ENCODE data around the gene INSL4. TPM values are rescaled to one million over a fixed set of nuclear protein-coding genes. Genes with fewer than 3 reads are reported as not detected.

The INSL4 gene
- total and polyA plus RNA-seq, 10 of the 15 experiments (the other 5 are each of a cell fraction or from before 2014, with no cell fraction given) = 0.03 TPM; not detected in 9

DNA sequence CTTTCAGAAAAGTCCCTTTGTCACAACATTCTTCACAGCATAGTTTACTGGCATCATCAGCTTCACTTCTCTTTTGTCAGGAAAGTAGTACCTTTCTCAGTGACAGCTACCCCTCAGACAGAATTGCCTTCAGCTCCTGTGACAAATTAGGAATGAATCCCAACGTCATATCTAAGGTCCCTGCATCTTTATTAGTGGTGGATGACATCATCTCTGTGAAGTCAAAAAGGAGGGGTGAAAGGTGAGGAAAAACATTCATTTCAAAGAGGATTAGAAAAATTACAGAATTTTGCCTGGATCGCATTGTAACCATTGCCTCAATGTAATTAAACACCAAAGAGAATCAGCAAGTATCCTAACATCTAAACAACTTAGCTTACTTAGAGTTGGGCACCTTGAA, 37.9 kb upstream of the INSL4 start:
- no peak for TF ChIP-seq NRF1 (conservative IDR thresholded peaks at IDR 0.05; ENCODE audit: low read depth, low read length)
- no peak for TF ChIP-seq MTA2 (IDR thresholded peaks at IDR 0.05; ENCODE audit: low read depth)
- no peak for TF ChIP-seq CHD1 (IDR thresholded peaks at IDR 0.05; ENCODE audit: low read depth, low read length)
- TF ChIP-seq, protein P1, sequence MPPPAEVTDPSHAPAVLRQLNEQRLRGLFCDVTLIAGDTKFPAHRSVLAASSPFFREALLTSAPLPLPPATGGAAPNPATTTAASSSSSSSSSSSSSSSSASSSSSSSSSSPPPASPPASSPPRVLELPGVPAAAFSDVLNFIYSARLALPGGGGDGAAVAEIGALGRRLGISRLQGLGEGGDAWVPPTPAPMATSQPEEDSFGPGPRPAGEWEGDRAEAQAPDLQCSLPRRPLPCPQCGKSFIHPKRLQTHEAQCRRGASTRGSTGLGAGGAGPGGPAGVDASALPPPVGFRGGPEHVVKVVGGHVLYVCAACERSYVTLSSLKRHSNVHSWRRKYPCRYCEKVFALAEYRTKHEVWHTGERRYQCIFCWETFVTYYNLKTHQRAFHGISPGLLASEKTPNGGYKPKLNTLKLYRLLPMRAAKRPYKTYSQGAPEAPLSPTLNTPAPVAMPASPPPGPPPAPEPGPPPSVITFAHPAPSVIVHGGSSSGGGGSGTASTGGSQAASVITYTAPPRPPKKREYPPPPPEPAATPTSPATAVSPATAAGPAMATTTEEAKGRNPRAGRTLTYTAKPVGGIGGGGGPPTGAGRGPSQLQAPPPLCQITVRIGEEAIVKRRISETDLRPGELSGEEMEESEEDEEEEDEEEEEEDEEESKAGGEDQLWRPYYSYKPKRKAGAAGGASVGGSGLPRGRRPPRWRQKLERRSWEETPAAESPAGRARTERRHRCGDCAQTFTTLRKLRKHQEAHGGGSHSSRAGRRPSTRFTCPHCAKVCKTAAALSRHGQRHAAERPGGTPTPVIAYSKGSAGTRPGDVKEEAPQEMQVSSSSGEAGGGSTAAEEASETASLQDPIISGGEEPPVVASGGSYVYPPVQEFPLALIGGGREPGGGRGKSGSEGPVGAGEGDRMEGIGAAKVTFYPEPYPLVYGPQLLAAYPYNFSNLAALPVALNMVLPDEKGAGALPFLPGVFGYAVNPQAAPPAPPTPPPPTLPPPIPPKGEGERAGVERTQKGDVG (CRISPR knock-in tag; IDR thresholded peaks at IDR 0.05) = no peak
- TF ChIP-seq ETV6 (conservative IDR thresholded peaks at IDR 0.05 in 1 of 2, IDR thresholded peaks at IDR 0.05 in 1 of 2; ENCODE audit: borderline replicate concordance in 1 of 2, low read depth in 1 of 2) = no peak
- TF ChIP-seq ZBTB11 (CRISPR knock-in tag; IDR thresholded peaks at IDR 0.05) = no peak
- TF ChIP-seq ZNF24 (IDR thresholded peaks at IDR 0.05) = no peak
- no peak for TF ChIP-seq CHD2 (IDR thresholded peaks at IDR 0.05; ENCODE audit: borderline replicate concordance, low read depth, low read length)
- TF ChIP-seq NR2F1 (conservative IDR thresholded peaks at IDR 0.05) = no peak
- no peak for TF ChIP-seq ATF3 (IDR thresholded peaks at IDR 0.05; ENCODE audit: borderline replicate concordance, extremely low read depth, low read depth, low read length)
- TF ChIP-seq E2F4 (IDR thresholded peaks at IDR 0.05; ENCODE audit: low read depth, low read length) = no peak
- TF ChIP-seq CEBPB (IDR thresholded peaks at IDR 0.05; ENCODE audit: borderline replicate concordance in 1 of 2, low read depth in 2 of 2, low read length in 2 of 2) = no peak
- no peak for TF ChIP-seq CBX3 (IDR thresholded peaks at IDR 0.05; ENCODE audit: borderline replicate concordance, low read depth)
- TF ChIP-seq SIX5 (IDR thresholded peaks at IDR 0.05; ENCODE audit: low read depth, low read length, severe bottlenecking) = no peak
- Histone ChIP-seq H3K9ac (ENCODE audit: control insufficient read depth, insufficient read depth, low read length) (no peak overlapping the region), H3K36me3 (ENCODE audit: control insufficient read depth in 2 of 2, insufficient read depth in 2 of 2, low read length in 1 of 2) (no peaks in the 10 kb centered on the region), H4K20me1 (ENCODE audit: control insufficient read depth, insufficient read depth) (no peaks in the 10 kb centered on the region), H3K27ac (ENCODE audit: control insufficient read depth, insufficient read depth) (no peak overlapping the region), H3K4me2 (ENCODE audit: control insufficient read depth, insufficient read depth) (no peak overlapping the region), H3K79me2 (ENCODE audit: control insufficient read depth, insufficient read depth, low read length) (no peaks in the 10 kb centered on the region), H3K4me1 (ENCODE audit: control insufficient read depth, insufficient read depth, low read length) (no peaks in the 10 kb centered on the region), H2AFZ (ENCODE audit: control insufficient read depth, low read depth, low read length) (no peak overlapping the region), H3K4me3 (no peak overlapping the region), H3K27me3 (replicated peaks in 1 of 2; ENCODE audit: control insufficient read depth in 2 of 2, insufficient read depth in 2 of 2, low read length in 1 of 2) (no peaks in the 10 kb centered on the region; a peak in 1 of 4 replicates), H3K9me3 (replicated peaks; ENCODE audit: control insufficient read depth, insufficient read depth, low read length) (no peaks in the 10 kb centered on the region)
- 18% methylated on average over 2 of the region's 2 CpGs for WGBS (ENCODE audit: insufficient coverage, insufficient replicate concordance, low lambda C conversion rate, missing lambda C conversion rate)
- FAIRE-seq (no peak), ATAC-seq (no peak), DNase-seq (ENCODE audit: low read depth, low spot score) (no peak)
- RAD21 ChIA-PET (ENCODE audit: unreplicated experiment) = no interaction called here
- in situ Hi-C loops (cut with MboI) (no loop called here), intact Hi-C loops (cut with micrococcal nuclease; ENCODE audit: unreplicated experiment) (no loop called here)
- POLR2A ChIA-PET = no interaction called here
- CTCF ChIA-PET = no interaction called here
- BruUV-seq (replicated peaks) = no TSS peak
- SMC1A ChIA-PET (ENCODE audit: uncharacterized antibody, unreplicated experiment) = no interaction called here
